ENCODE measurements around the gene TNNI3.
"Not testable (repeated sequence)": the region's sequence is repeated elsewhere in the genome, so short reads cannot be mapped to it uniquely, and the experiment has no call there.

Gene TNNI3

DNA sequence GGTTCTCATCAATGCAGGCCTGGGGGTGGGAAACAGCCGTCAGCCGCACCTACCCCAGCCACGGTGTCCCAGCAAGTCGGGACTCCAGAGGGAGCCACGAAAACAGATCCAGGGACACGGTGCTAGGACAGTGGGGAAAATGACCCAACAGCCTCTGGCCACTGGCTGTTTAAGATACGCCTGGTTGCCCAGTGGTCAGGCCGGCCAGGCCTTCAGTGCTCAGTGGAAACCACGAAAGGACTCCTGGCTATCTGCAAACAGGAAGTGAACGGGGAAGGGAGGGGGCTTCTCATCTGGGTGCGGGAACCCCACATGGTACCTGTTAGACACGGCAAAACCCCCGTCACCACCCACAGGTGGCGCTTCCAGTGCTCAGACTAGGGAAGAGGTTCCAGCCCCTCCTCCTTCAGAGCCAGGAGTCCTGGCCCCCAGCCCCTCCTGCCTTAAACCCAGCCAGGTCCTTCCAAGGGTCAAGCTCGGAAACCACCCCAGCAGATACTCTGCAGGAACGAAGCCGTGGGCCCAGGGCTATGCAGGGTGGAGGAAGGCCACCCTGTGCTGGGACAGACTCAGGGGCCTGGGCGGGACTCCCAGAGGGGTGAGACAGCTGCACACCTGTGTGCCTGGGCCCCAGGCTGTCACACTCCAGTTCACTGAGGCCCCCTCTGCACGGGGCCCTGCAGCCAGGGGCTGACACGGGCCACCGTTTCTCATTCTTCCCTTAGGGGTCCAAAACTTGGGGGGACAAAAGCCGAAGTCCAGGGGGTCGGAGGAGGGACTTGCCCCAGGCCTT, 44.6 kb downstream of the TNNI3 start:
- DNase-seq (ENCODE audit: low spot score) = peak; percentile 72
- in situ Hi-C loops (cut with MboI; ENCODE audit: low sequenced_read_pairs, unreplicated experiment) = no loop called here
- TF ChIP-seq, protein P1, sequence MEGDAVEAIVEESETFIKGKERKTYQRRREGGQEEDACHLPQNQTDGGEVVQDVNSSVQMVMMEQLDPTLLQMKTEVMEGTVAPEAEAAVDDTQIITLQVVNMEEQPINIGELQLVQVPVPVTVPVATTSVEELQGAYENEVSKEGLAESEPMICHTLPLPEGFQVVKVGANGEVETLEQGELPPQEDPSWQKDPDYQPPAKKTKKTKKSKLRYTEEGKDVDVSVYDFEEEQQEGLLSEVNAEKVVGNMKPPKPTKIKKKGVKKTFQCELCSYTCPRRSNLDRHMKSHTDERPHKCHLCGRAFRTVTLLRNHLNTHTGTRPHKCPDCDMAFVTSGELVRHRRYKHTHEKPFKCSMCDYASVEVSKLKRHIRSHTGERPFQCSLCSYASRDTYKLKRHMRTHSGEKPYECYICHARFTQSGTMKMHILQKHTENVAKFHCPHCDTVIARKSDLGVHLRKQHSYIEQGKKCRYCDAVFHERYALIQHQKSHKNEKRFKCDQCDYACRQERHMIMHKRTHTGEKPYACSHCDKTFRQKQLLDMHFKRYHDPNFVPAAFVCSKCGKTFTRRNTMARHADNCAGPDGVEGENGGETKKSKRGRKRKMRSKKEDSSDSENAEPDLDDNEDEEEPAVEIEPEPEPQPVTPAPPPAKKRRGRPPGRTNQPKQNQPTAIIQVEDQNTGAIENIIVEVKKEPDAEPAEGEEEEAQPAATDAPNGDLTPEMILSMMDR (IDR thresholded peaks at IDR 0.05; ENCODE audit: borderline replicate concordance, control extremely low read depth, extremely low read depth, insufficient read depth, missing control alignments) = no peak

DNA sequence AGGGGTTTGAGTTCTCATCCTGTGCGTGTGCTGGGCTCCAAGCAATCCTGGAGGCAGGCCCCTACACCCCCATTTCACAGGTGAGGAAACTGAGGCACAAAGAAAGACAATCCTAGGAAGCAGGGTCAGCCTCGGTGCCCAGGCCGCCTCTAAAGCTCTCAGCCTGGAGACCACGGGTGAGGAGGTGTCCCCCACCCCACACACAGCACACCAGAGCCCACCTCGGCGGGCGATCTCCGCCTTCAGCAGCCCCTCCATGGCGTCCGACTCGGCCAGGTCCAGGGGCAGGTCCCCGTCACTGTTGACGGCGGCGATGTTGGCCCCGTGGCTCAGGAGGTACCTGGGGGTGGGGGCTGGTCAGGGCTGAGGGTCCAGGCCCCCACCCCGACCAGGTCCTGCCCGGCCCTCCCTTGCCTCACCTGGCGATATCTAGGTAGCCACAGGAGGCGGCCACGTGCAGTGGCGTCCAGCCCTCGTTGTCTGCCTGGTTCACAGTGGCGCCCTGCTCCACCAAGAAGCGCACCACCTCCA, 45.2 kb downstream of the TNNI3 start:
- TF ChIP-seq, protein P1 (IDR thresholded peaks at IDR 0.05; ENCODE audit: borderline replicate concordance, control extremely low read depth, extremely low read depth, insufficient read depth, missing control alignments) = no peak
- in situ Hi-C loops (cut with MboI; ENCODE audit: low sequenced_read_pairs, unreplicated experiment) = no loop called here
- no peak for DNase-seq (ENCODE audit: low spot score)

DNA sequence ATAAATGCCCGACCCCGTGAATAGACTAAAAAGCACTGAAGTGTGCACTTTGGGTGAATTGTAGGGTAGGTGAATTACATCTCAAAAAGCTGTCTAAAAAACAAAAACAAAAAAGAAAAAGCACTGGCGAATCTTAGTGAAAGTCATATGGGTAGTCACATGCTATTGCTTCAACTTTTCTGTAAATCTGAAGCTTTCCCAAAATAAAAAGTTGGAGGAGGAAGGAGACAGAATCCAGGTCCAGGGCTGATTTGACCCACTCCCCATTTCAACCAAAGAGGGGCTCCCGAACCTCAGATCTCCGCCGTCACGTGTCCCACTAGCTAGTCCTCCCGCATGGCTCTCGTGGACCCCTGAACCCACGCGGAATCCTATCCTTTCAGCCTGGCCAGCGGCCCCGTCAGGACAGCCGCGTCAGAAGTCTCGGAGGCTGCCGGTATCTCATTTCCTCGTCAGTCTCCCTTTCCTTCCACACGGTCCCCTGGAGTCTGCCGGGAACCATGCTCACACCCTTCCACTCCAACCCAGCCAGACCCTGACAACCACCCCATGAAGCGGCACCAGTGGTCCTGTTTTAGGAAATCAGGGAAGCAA, 46.2 kb downstream of the TNNI3 start:
- in situ Hi-C loops (cut with MboI; ENCODE audit: low sequenced_read_pairs, unreplicated experiment) = no loop called here
- TF ChIP-seq, protein P1 (IDR thresholded peaks at IDR 0.05; ENCODE audit: borderline replicate concordance, control extremely low read depth, extremely low read depth, insufficient read depth, missing control alignments) = no peak
- no peak for DNase-seq (ENCODE audit: low spot score)

DNA sequence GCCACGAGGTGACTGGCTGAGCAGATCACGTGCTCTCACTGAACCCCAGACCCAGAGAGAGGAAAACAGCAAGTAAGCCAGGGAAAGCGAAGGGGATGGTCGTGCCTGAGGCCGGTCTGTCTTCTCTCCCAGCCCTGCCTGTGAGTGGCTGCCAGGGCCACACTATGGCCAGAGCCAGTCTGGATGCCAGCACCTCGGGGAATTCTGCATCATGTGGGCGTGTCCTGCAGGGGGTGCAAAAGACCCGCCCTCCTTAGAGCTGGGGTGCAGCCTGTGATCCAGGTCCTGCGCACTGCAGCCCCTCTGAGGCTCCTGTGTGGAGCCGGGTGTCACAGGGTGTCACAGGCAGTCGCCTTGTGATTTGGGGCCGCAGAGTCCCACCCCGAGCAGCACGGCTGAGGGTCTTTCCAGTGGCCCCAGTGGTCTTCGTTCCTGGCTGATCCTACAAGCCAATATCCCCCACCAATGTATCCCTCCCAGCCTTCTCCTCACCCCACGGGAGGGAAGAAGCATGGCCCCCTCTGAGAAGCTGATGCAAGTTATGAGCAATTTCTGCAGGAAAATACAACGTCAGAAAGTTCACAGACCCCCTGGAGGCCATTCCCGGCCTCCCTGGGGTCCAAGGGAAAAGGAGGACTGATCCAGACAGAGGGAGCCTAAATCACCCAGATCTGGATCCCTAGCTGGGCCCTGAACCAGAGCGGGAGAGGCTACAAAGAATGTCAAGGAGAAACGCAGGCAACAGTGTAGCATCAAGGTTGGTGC, 47.8 kb downstream of the TNNI3 start:
- in situ Hi-C loops (cut with MboI; ENCODE audit: low sequenced_read_pairs, unreplicated experiment) = no loop called here
- TF ChIP-seq, protein P1 (IDR thresholded peaks at IDR 0.05; ENCODE audit: borderline replicate concordance, control extremely low read depth, extremely low read depth, insufficient read depth, missing control alignments) = no peak
- no peak for DNase-seq (ENCODE audit: low spot score)

DNA sequence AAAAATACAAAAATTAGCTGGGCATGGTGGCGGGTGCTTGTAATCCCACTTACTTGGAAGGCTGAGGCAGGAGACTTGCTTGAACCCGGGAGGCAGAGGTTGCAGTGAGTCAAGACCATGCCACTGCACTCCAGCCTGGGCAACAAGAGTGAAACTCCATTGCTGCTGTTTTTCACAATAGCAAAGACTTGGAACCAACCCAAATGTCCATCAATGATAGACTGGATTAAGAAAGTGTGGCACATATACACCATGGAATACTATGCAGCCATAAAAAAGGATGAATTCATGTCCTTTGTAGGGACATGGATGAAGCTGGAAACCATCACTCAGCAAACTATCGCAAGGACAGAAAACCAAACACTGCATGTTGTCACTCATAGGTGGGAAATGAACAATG, 50.3 kb downstream of the TNNI3 start:
- DNase-seq (ENCODE audit: low spot score); in situ Hi-C loops (cut with MboI; ENCODE audit: low sequenced_read_pairs, unreplicated experiment): not testable (repeated sequence)

DNA sequence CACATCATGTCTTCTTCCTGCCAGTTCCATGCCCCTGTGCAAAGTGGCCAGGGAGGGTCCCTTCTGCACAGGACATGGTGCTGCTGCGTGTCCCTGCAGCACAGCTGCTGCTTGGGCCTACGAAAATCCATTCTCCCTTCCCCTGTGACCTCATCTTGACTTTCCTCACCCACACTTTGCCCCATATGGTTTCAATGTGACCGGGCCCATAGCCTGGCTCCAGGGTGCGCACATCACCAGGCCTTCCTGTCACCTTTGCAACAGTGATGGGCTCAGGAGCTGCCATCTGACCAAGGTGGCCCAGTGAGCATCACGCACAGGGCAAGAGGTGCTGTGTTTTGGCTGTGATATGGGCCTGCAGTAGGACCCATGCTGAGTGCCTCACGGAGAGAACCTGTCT, 50.9 kb downstream of the TNNI3 start:
- in situ Hi-C loops (cut with MboI; ENCODE audit: low sequenced_read_pairs, unreplicated experiment) = no loop called here

More for the DNA sequence above, 50.9 kb downstream of the TNNI3 start:
- DNase-seq (ENCODE audit: low spot score) = no peak
- TF ChIP-seq, protein P1 (IDR thresholded peaks at IDR 0.05; ENCODE audit: borderline replicate concordance, control extremely low read depth, extremely low read depth, insufficient read depth, missing control alignments) = no peak

Data from GM13976 (cell line).